ENCODE measurements around the gene DHFR.

DNA sequence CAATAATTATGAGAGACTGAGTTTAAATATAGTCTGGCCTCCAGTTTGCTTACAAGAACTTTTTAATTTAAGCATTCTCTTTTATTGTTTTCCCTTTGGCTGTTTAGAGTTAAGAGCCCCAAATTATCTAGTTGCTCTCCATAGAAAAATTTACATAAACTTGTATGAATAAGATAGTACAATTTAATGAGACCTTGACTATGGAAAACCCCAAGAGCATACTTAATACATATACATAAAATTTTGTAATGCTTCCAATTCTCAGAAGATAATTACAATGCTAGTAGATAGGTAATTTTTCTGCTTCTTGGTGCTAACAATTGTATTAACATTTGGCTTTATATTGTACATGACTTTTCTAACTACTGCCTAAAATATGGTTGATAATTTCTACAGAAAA lies 20.6 kb downstream of the DHFR start:
- TF ChIP-seq, protein P1, sequence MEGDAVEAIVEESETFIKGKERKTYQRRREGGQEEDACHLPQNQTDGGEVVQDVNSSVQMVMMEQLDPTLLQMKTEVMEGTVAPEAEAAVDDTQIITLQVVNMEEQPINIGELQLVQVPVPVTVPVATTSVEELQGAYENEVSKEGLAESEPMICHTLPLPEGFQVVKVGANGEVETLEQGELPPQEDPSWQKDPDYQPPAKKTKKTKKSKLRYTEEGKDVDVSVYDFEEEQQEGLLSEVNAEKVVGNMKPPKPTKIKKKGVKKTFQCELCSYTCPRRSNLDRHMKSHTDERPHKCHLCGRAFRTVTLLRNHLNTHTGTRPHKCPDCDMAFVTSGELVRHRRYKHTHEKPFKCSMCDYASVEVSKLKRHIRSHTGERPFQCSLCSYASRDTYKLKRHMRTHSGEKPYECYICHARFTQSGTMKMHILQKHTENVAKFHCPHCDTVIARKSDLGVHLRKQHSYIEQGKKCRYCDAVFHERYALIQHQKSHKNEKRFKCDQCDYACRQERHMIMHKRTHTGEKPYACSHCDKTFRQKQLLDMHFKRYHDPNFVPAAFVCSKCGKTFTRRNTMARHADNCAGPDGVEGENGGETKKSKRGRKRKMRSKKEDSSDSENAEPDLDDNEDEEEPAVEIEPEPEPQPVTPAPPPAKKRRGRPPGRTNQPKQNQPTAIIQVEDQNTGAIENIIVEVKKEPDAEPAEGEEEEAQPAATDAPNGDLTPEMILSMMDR (IDR thresholded peaks at IDR 0.05): no peak
- TF ChIP-seq POLR2A (IDR thresholded peaks at IDR 0.05): no peak
